Endothelial cell of umbilical vein (primary cell): ENCODE measurements around the gene KCNS3. TPM values are rescaled to one million over a fixed set of nuclear protein-coding genes. Genes with fewer than 3 reads are reported as not detected.

Experiments
- BruUV-seq: library from RNA; stranded (reverse); fragments of 400-500 nt; replicated peaks from 2 replicates; lab custom pipeline; 2021; lab: Mats Ljungman, UMichigan
- CTCF ChIA-PET: fragments of 300-600, 350-600 bp; sonication (Branson Sonifier 250); formaldehyde crosslinking; loops from one replicate; lab custom pipeline; 2021; ENCODE audit warnings: antibody characterized with exemption, inconsistent platforms; lab: Charles Lee
- POLR2A ChIA-PET: fragments of 300-600, 350-600 bp; sonication (Branson Sonifier 250); formaldehyde crosslinking; loops from one replicate; lab custom pipeline; 2021; ENCODE audit warnings: antibody characterized with exemption, inconsistent platforms; lab: Charles Lee
- DNase-seq: peaks from one replicate; pipeline ENCODE4 v3.0.0-alpha.2; 2011; ENCODE audit warnings: low read depth, low spot score
- FAIRE-seq: peaks from 2 replicates; lab custom pipeline; 2011; peaks lifted over from hg19 to GRCh38; lab: Jason Lieb, UNC
- H2AFZ ChIP-seq: 2 replicates; pipeline ENCODE4 v1.6.0; 2012; ENCODE audit warnings: low read depth, low read length, control low read depth, inconsistent platforms
- H3K27ac ChIP-seq: 2 replicates; pipeline ENCODE4 v1.5.1; 2011; ENCODE audit warnings: low read depth, mild to moderate bottlenecking, control low read depth, low read length, moderate library complexity; ENCODE audit not compliant: insufficient read depth
- H3K27me3 ChIP-seq, 2 experiments: 2 replicates each; pipeline versions ENCODE4 v1.6.0 to v1.6.1; 2011; ENCODE audit warnings: low read length in 2 of 2, mixed read lengths in 1 of 2; ENCODE audit not compliant: control insufficient read depth in 2 of 2, insufficient read depth in 2 of 2
- H3K36me3 ChIP-seq, 2 experiments: 2 replicates in 1 of 2; 3 replicates in 1 of 2; pipeline ENCODE4 v1.5.1; 2011; ENCODE audit warnings: low read length in 2 of 2, mild to moderate bottlenecking in 1 of 2, moderate library complexity in 1 of 2; ENCODE audit not compliant: control insufficient read depth in 2 of 2, insufficient read depth in 2 of 2; ENCODE audit errors: extremely low read depth in 1 of 2
- H3K4me1 ChIP-seq: 3 replicates; pipeline ENCODE4 v1.5.1; 2011; ENCODE audit warnings: mild to moderate bottlenecking, low read length; ENCODE audit not compliant: control insufficient read depth, insufficient read depth; ENCODE audit errors: extremely low read depth
- H3K4me2 ChIP-seq: 2 replicates; pipeline ENCODE4 v1.6.1; 2011; ENCODE audit warnings: low read length, control low read depth, mixed read lengths; ENCODE audit not compliant: insufficient read depth
- H3K4me3 ChIP-seq, 3 experiments: fragments of 200-600 bp in 1 of 3; sonication (generic), shearing (Covaris generic) in 1 of 3; replicated peaks in 1 of 3; 2 replicates each; pipeline ENCODE4 v1.5.1; 2011 to 2016; ENCODE audit warnings: control low read depth in 3 of 3, low read length in 3 of 3, mild to moderate bottlenecking in 2 of 3, inconsistent platforms in 1 of 3, low read depth in 1 of 3, moderate library complexity in 1 of 3; ENCODE audit not compliant: insufficient read depth in 1 of 3
- H3K79me2 ChIP-seq: 2 replicates; pipeline ENCODE4 v1.6.0; 2012; ENCODE audit warnings: low read length, inconsistent platforms; ENCODE audit not compliant: control insufficient read depth, insufficient read depth
- H3K9ac ChIP-seq: replicated peaks from 2 replicates; pipeline ENCODE3; 2011; ENCODE audit warnings: low read length, control low read depth; ENCODE audit not compliant: insufficient read depth; ENCODE audit errors: extremely low read depth
- H3K9me1 ChIP-seq: replicated peaks from 3 replicates; pipeline ENCODE4 v1.6.0; 2011; ENCODE audit warnings: mild to moderate bottlenecking, low read length; ENCODE audit not compliant: control insufficient read depth, insufficient read depth; ENCODE audit errors: extremely low read depth
- H3K9me3 ChIP-seq: replicated peaks from 2 replicates; pipeline ENCODE4 v1.5.1; 2012; ENCODE audit warnings: low read length, inconsistent platforms; ENCODE audit not compliant: control insufficient read depth, insufficient read depth
- H4K20me1 ChIP-seq: replicated peaks from 2 replicates; pipeline ENCODE3; 2011; ENCODE audit warnings: mild to moderate bottlenecking, low read length; ENCODE audit not compliant: control insufficient read depth, insufficient read depth; ENCODE audit errors: extremely low read depth
- CTCF ChIP-seq, 2 donors: IDR thresholded peaks; 1 replicate in 1 of 2; 2 replicates in 1 of 2; pipeline ENCODE4 v1.5.1; 2011; ENCODE audit warnings: low read length in 2 of 2, mild to moderate bottlenecking in 2 of 2, moderate library complexity in 2 of 2, control low read depth in 1 of 2, inconsistent platforms in 1 of 2, low read depth in 1 of 2; ENCODE audit not compliant: insufficient read depth in 1 of 2; ENCODE audit errors: extremely low read depth in 1 of 2
- EZH2 ChIP-seq: IDR thresholded peaks from 2 replicates; pipeline ENCODE4 v1.6.1; 2012; ENCODE audit warnings: borderline replicate concordance, low read depth, mild to moderate bottlenecking, moderate library complexity, low read length, inconsistent platforms; ENCODE audit not compliant: severe bottlenecking
- FOS ChIP-seq: IDR thresholded peaks from 2 replicates; pipeline ENCODE4 v1.6.1; 2011; ENCODE audit warnings: mild to moderate bottlenecking, low read length, moderate library complexity, borderline replicate concordance; ENCODE audit not compliant: insufficient read depth
- GATA2 ChIP-seq: IDR thresholded peaks from 2 replicates; pipeline ENCODE4 v1.7.0; 2011; ENCODE audit warnings: low read depth, mild to moderate bottlenecking, moderate library complexity, mixed read lengths, low read length; ENCODE audit not compliant: insufficient read length, insufficient read depth
- JUN ChIP-seq: IDR thresholded peaks from 2 replicates; pipeline ENCODE4 v1.6.1; 2011; ENCODE audit warnings: borderline replicate concordance, low read depth; ENCODE audit not compliant: insufficient read length, insufficient read depth
- MAX ChIP-seq: IDR thresholded peaks from 2 replicates; pipeline ENCODE4 v1.6.1; 2011; ENCODE audit not compliant: insufficient read depth, insufficient read length
- MYC ChIP-seq: IDR thresholded peaks from one replicate; pipeline ENCODE4 v1.6.1; 2011; ENCODE audit warnings: mild to moderate bottlenecking, low read depth, low read length
- POLR2A ChIP-seq: IDR thresholded peaks from 2 replicates; pipeline ENCODE4 v1.6.1; 2012; ENCODE audit warnings: low read depth, mild to moderate bottlenecking, control low read depth, low read length
- POLR2AphosphoS5 ChIP-seq: IDR thresholded peaks from 2 replicates; pipeline ENCODE4 v1.6.1; 2012; ENCODE audit warnings: low read depth, mild to moderate bottlenecking, control low read depth, low read length, moderate library complexity; ENCODE audit not compliant: insufficient read depth
- dilution Hi-C: fragments of 300-500 bp; cut with MboI; formaldehyde crosslinking; loops from one replicate; pipeline ENCODE4 v1.15.0; 2019; ENCODE audit warnings: low sequenced_read_pairs; ENCODE audit not compliant: extremely low pct_ligation_motif_present
- intact Hi-C: fragments of 100-400 bp; cut with micrococcal nuclease; formaldehyde crosslinking; loops from one replicate; pipeline ENCODE4 v1.10.0; 2022
- polyA plus RNA-seq, 4 experiments: library from polyadenylated mRNA; depleted of rRNA in 3 of 4; stranded (reverse) in 3 of 4; unstranded in 1 of 4; fragments of >200 nt; gene quantifications; 2 replicates each; pipeline versions ENCODE4 v1.2.1 to v1.2.3, GENCODE V29; 2011 to 2012; ENCODE audit warnings: missing spikeins in 1 of 4
- total RNA-seq: library from RNA; stranded (reverse); gene quantifications from 2 replicates; pipeline ENCODE4 v1.2.3, GENCODE V29; 2021

KCNS3 gene
- total and polyA plus RNA-seq, 2 donors (not counting 3 experiments of a cell fraction or from before 2014, with no cell fraction given), result 0.75 to 2.4 TPM

GRCh38 chr2:17867133-17867532, 11.3 kb upstream of the KCNS3 start:
- no peak overlapping the region for H3K27ac ChIP-seq
- H3K79me2 ChIP-seq, result no peaks in the 10 kb centered on the region
- no peaks in the 10 kb centered on the region for H4K20me1 ChIP-seq
- no peaks in the 10 kb centered on the region for H3K27me3 ChIP-seq
- intact Hi-C loops (no loop called here), dilution Hi-C loops (no loop called here)
- TF ChIP-seq POLR2AphosphoS5 (no peak), GATA2 (no peak), FOS (no peak), JUN (no peak), CTCF (IDR thresholded peaks at IDR 0.05; ENCODE audit: extremely low read depth in 1 of 2, insufficient read depth in 1 of 2, low read depth in 1 of 2, low read length in 2 of 2) (no peak), POLR2A (no peak), EZH2 (no peak), MAX (no peak), MYC (no peak)
- no peak overlapping the region for H3K4me3 ChIP-seq
- DNase-seq (no peak), FAIRE-seq (no peak)
- CTCF ChIA-PET, result no interaction called here
- POLR2A ChIA-PET, result no interaction called here
- no TSS peak for BruUV-seq
- no peaks in the 10 kb centered on the region for H3K9me1 ChIP-seq
- no peaks in the 10 kb centered on the region for H3K36me3 ChIP-seq
- no peak overlapping the region for H3K9ac ChIP-seq
- H2AFZ ChIP-seq, result no peak overlapping the region
- H3K9me3 ChIP-seq, result no peaks in the 10 kb centered on the region
- no peaks in the 10 kb centered on the region for H3K4me1 ChIP-seq
- no peak overlapping the region for H3K4me2 ChIP-seq
